AG04450 (cell line): ENCODE results near the gene DNLZ. TPM values are rescaled to one million over a fixed set of nuclear protein-coding genes. Genes with fewer than 3 reads are reported as not detected.

Experiments
- CTCF ChIA-PET: fragments of 300-600, 350-600 bp; formaldehyde crosslinking; extraction: SDS; loops from one replicate; lab custom pipeline; 2022; ENCODE audit warnings: antibody characterized with exemption, inconsistent platforms; lab: Charles Lee
- POLR2A ChIA-PET: fragments of 350-600 bp; formaldehyde crosslinking; extraction: SDS; loops from one replicate; lab custom pipeline; 2021; ENCODE audit warnings: antibody characterized with exemption, inconsistent platforms; lab: Yijun Ruan, JAX
- DNase-seq: peaks from one replicate; pipeline ENCODE4 v3.0.0-alpha.2; 2011; ENCODE audit warnings: low read depth, low spot score
- H3K27ac ChIP-seq: one replicate; pipeline ENCODE4 v1.5.1; 2012; ENCODE audit warnings: low read depth, low read length, control low read depth
- H3K27me3 ChIP-seq: one replicate; pipeline ENCODE4 v1.6.0; 2012; ENCODE audit warnings: low read length; ENCODE audit not compliant: control insufficient read depth, insufficient read depth
- H3K4me3 ChIP-seq: 2 replicates; pipeline ENCODE4 v1.5.1; 2011; ENCODE audit warnings: mild to moderate bottlenecking, low read depth, low read length, control low read depth
- H3K9me3 ChIP-seq: 2 replicates; pipeline ENCODE4 v1.5.1; 2012; ENCODE audit warnings: low read length; ENCODE audit not compliant: control insufficient read depth, insufficient read depth
- polyA plus RNA-seq: library from polyadenylated mRNA; depleted of rRNA; stranded (reverse); fragments of >200 nt; gene quantifications from 2 replicates; pipeline ENCODE4 v1.2.3, GENCODE V29; 2011
- TF ChIP-seq, protein P1 (sequence below): IDR thresholded peaks from 2 replicates; pipeline ENCODE4 v1.5.1; 2011; ENCODE audit warnings: low read depth, low read length, control low read depth, inconsistent platforms

DNLZ gene
- polyA plus RNA-seq, 1 experiment = 3.7 TPM

DNA sequence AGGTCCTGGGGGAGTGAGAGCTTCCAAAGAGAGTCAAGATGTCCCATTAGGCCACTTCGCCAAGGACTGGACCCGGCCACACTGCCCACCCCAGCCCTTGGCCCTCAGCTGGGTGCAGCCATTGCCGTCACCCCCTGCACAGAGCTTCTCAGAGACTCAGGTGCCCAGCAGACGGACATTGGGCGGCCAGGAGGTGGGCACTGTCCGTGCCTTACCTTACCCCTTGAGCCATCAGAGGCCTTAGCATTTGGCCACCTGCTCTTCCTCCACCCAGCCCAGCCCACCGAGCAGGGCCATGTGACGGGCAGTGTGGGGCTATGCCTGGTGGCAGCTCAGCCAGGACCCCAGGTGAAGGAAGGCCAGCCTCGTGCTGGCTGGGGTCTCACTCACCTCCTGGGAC, 3.3 kb upstream of the DNLZ start:
- DNase-seq = no peak
- TF ChIP-seq, protein P1, sequence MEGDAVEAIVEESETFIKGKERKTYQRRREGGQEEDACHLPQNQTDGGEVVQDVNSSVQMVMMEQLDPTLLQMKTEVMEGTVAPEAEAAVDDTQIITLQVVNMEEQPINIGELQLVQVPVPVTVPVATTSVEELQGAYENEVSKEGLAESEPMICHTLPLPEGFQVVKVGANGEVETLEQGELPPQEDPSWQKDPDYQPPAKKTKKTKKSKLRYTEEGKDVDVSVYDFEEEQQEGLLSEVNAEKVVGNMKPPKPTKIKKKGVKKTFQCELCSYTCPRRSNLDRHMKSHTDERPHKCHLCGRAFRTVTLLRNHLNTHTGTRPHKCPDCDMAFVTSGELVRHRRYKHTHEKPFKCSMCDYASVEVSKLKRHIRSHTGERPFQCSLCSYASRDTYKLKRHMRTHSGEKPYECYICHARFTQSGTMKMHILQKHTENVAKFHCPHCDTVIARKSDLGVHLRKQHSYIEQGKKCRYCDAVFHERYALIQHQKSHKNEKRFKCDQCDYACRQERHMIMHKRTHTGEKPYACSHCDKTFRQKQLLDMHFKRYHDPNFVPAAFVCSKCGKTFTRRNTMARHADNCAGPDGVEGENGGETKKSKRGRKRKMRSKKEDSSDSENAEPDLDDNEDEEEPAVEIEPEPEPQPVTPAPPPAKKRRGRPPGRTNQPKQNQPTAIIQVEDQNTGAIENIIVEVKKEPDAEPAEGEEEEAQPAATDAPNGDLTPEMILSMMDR = no peak
- Histone ChIP-seq H3K27me3 (no peaks in the 10 kb centered on the region), H3K4me3 (no peak overlapping the region), H3K9me3 (peaks cover 15% of the 10 kb centered on the region; the same call in 1 of the 2 replicates), H3K27ac (no peak overlapping the region)
- POLR2A ChIA-PET = no interaction called here
- CTCF ChIA-PET = no interaction called here

GRCh38 chr9:136365775-136366222, 2.3 kb upstream of the DNLZ start:
- Histone ChIP-seq H3K9me3 (peaks cover 10% of the 10 kb centered on the region; the same call in 1 of the 2 replicates), H3K4me3 (no peak overlapping the region), H3K27me3 (no peaks in the 10 kb centered on the region), H3K27ac (no peak overlapping the region)
- ChIA-PET CTCF (interaction anchor here (0.6 kb wide), 1 partner anchor 28 kb away, joined by 3 read pairs; no protein-coding TSS in a partner anchor), POLR2A (interaction anchor here (0.6 kb wide), 1 partner anchor 25 kb away, joined by 5 read pairs; no protein-coding TSS in a partner anchor)
- TF ChIP-seq, protein P1 = no peak
- no peak for DNase-seq

GRCh38 chr9:136364942-136365774, 1.6 kb upstream of the DNLZ start:
- Histone ChIP-seq H3K27ac (no peak overlapping the region), H3K27me3 (no peaks in the 10 kb centered on the region), H3K9me3 (peaks cover 9% of the 10 kb centered on the region; the same call in 1 of the 2 replicates), H3K4me3 (no peak overlapping the region)
- no peak for DNase-seq
- ChIA-PET CTCF (no interaction called here), POLR2A (no interaction called here)
- TF ChIP-seq, protein P1 = no peak

- Histone ChIP-seq H3K27ac (no peak overlapping the region), H3K27me3 (no peaks in the 10 kb centered on the region), H3K9me3 (peaks cover 9% of the 10 kb centered on the region; the same call in 1 of the 2 replicates), H3K4me3 (peak overlapping the region; percentile 25)
- TF ChIP-seq, protein P1 = no peak
- ChIA-PET CTCF (interaction anchor here (0.6 to 3.4 kb wide), 9 partner anchors 8 to 60 kb away, joined by 3 to 25 read pairs (median 3); no protein-coding TSS in a partner anchor), POLR2A (interaction anchor here (0.6 to 3.9 kb wide), 7 partner anchors 9 to 53 kb away, joined by 3 to 22 read pairs (median 8); partner anchors contain the start of genes ENTR1 and PMPCA)
- DNase-seq = no peak
These were observed 605 bp upstream of the DNLZ start for GRCh38 chr9:136363949-136364748.
